Amygdala (tissue), 56 donors: ENCODE data around the gene BPHL.
A peak's percentile ranks its signal among the peaks of the same experiment; 100 is the strongest.
"Not testable (repeated sequence)": the region's sequence is repeated elsewhere in the genome, so short reads cannot be mapped to it uniquely, and the experiment has no call there.

Experiments
- DNase-seq, 56 donors: peaks; one replicate each; lab custom pipeline; 2025; lab: John Stamatoyannopoulos, UW

Gene BPHL

DNA sequence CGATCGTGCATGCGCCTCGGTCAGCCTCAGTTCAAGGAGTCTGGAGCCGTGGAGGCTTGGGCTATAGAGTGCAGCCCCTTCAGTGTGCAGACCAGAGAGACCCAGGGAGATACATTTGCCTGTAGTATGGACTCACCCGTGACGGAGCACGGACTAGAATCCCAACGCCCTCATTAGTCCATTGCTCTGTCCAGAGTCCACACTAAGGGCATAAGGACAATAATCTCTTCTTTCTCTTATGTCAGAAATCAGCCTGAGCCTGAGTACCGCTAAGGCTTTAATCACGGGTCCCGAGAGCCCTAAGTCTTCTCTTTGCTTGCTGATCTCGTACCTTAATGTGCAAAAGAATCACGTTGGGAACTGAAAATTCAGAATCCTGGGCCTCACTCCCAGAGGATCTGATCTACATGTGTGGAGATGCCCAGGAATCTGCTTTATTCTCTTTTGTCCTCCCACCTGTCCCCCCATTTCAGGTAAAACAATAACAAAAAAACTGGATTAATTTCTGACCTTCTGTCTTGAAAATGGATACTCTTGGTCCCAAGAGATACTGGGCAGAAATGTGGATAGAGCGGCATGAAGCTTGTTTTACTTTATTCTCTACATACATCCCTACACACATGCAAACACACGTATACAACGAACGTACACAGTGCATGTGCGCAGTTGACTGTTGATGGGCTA lies 671 bp downstream of the BPHL start:
- peak in 2 of 56 donors; percentile 43 to 58 for DNase-seq

DNA sequence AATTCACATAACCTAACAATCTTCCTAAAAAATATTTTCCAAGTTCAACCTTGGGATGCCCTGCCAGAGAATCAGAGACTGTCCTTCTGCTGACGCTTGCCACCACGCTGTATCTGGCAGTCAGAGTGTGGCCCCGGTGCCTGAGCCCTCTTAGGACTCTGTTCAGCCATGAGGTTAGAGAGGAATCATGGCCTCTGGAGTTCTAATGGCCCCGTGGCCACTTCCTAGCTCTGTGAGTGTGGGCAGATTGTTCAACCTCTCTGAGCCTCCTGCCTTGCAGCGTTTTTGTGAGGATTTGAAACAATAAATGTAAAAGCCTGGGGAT lies 2.2 kb downstream of the BPHL start:
- DNase-seq: no peak

DNA sequence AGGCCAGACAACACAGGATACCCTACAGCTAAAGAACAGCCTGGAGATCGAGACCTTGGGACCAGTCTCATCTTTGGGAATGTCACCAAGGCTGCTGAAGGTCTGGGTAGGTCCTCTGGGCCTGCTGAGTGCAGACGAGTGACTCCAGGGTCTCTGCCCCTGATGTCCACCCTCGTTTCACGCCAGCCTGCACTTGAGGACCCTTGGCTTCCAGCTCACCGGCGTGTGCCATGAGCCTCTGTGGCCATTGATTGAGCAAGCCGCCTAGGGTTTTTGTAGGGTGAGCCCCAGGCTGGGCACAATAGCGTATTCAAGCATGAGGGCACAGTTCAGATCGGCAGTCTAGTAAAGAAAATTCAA lies 4.3 kb downstream of the BPHL start:
- no peak for DNase-seq

DNA sequence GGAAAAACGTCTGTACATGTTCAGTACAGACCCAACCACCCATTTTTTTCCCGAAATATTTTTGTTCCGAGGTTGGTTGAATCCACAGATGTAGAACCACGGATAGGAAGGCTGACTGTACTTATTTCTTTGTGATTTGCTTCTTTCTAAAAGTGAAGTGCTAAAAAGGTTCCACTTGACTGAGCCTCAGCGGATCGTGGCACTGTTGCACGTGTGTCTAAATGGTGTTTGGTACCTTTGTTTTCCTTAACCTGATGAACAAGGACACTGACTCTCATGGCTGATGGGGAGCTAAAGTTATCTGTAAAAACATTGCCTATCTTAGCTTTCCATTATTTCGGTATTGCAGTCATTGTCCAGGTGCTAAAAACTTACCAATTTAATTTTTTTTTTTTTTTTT lies 6.2 kb downstream of the BPHL start:
- DNase-seq: no peak

DNA sequence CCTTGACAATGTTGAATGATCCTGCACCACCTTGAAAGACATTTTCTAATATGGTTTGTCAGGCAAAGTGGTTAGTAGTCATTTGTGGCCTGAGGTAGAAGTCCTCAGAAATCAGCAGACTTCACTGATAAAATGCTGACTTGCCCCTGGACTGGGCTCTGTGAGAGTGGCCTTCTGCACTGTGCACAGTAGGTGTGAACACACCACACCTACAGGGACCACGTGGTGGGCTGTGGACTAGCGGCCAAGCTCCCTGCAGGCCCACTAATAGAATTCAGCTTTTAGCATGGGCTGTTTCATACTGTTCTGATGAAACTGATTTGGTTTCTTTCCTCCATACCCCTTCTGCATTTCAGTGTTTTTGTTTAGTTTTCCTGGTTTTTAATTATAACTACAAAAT lies 7.3 kb downstream of the BPHL start:
- DNase-seq: no peak

DNA sequence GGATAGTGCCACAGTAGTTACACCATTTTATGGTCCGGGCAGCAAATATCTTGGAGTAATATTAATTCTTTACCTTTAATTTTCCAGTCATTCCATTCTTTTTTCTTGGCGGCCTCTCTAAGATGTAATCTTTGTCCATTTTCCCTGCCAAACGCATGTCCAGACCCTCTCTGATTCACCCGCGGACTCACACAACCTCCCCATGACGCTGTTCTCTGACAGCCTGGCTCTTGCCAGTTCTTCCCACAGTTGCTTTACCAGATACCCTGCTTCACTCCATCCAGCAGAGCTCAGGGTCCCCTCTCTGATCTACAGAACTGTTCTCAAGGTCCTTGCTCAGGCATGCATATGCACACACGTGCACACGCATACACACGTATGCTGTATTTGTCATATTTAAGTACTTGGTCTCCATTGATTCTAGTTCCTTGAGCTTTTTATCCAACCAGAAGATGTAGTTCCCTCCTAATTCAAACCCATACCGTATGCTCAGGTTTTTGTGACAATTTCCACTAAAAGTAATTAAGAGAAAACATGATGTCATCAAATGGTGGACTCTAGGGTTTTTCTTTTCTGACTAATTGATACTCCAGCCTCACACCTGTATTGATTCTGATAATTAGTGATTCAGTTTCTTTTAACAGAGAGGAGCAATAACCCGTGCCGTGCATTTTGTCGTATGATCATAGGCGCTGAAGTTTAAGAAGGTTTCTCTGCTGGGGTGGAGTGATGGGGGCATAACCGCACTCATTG lies 10.0 kb downstream of the BPHL start:
- no peak for DNase-seq

DNA sequence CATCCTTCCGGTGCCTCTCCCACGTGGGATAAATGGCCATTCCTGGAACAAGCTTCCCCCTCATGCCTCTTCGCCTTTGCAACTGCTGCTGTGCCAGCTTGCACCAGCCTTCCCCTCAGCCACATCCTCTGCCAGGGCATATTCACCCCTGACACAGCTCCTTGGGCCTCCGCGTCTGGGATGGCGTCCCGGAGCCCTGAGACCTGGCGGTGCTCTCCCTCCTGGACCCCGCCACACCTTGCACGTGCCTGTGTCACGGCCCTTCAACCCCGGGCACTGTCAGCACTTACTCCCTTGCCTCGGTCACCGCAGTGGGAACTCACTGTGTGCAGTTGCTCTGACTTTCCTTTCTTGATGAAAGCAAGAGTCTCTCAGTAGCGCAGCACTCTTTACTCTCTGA lies 13.2 kb downstream of the BPHL start:
- no peak for DNase-seq

DNA sequence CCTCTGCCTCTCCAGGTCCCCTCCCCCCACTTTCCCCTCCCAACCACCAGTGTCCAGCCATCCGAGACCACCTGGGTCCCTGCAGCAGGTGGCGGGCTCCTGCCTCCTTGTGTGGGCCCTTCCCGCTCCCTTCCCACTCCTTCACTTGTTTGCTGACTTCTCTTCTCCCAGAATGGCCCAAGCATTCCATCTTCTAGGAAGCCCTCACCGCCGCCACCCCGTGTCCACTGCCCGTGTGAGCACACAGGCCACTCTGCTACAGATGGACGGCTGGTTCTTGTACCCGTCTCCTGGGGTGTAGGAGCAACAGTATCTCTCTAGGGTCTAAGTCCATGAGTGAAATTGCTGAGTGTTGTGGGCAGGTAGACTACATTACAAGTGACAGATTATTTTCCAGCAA lies 15.0 kb downstream of the BPHL start:
- no peak for DNase-seq

DNA sequence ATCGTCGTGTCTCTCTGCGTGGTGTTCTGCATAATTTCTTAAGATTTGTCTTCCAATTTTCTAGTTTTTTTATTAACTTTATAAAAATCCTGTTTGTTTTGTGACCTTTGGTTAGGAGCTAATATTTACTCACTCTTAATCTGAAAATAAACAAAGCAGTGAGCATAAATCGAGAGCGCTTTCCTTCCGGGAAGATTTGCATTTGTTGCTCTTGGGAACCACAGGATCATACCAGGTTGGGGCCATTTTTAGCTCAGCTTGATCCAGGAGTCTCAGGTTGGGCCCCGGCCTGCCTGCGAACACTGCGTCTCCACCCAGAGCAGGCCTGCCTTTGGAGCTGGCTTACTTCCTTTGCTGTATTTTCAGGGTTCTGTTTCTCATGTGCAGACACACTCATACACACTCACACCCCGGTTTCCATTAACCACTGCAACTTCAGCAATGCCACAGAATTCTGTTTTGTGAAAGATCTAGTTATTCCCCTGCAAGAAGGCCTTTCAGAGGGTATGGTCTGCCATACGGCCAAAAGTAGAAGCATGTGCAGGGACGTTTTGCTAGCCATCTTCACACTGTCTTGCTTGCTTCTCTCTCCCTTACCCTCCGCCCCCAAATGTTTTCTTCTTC lies 17.3 kb downstream of the BPHL start:
- no peak for DNase-seq

DNA sequence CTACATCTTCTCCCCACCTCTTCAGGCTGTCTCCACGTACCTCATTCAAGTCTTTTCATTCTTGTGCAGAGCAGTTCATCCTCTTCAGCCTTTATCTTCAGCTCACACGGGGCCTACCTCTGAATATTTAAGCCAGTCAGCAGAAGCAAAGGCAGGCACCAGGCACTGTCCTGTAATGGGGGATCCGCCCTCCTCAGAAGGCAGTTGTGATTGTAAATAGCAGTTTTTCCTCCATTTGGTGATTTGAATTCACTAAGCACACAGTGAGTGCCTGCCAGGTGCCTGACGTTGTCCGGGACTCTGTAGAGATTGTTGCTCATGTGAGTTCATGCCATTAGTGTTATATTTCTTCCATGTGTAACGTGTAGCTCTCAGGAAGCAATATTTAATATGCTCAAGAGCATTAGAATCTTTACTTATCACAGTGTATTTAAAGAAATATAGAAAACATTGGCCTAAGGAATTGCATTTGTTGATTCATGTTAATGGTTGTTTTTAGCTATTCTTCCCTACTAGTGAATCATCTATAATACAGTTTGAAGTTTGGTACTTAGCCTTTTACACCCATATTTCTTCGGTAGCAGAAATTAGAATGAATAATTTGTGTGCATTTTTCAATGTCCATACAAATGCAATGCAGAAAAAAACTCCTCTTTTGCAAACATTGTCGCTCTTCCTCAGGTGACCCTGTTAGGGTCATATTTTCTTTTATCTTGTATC lies 17.9 kb downstream of the BPHL start:
- no peak for DNase-seq

DNA sequence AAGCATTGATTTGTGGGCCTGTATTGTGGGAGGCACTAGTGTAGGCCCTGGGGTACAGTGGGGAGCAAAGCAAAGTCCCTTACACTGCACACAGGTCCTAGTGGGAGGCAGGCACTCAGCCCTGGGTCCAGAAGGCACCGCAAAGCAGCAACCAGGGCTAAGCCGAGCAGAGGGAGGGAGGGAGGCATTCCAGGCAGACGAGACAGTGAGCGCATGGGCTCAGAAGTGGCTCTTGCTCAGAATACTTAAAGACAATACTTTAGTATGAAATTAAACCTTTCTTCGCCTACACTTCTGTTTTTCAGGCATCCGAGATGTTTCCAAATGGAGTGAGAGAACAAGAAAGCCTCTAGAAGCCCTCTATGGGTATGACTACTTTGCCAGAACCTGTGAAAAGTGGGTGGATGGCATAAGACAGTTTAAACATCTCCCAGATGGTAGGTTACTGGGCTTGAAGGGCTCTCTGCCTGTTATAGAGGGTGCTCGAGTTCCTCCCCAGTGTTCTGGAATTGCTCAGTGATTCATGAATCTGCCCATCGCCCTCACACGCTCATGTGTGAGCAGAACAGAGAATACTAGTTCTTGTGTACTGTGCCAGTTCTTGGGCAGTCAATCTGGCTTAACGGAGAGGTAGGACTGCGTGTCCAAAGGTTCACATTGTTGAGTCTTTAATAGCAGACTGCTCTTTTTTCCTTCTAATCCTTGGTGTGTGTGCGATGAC lies 18.7 kb downstream of the BPHL start:
- peak in 17 of 56 donors; percentile 6 to 68 (median 32) for DNase-seq

DNA sequence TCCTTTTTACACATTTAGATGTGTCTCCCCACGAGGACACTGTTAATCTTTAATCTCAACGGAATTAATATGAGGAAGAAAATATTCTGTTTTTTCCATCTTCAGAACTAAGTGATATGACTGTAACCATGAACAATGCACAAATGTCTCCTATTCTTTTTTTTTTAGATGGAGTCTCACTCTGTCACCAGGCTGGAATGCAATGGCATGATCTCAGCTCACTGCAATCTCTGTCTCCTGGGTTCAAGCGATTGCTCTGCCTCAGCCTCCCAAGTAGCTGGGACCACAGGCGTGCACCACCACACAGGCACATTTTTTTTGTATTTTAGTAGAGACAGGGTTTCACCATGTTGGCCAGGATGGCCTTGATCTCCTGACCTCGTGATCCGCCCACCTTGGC lies 19.4 kb downstream of the BPHL start:
- DNase-seq: not testable (repeated sequence)

DNA sequence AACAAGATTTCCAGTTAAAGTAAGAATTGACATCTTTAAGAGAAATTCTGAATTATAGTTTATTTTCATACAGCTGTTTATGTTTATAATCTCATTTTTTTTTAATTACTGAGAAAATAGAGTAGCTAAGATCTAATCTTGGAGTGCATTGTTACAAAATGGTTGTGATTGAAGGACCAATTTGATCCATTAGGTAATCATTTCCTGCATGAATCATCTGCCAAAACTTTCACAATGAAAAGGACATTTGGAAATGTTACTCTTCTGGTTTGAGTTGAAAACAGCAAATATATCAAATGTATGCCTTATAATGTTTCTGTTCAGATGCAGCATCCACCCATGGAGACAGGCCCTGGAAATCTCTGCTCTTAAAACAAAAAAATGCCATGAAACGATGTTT lies 19.8 kb downstream of the BPHL start:
- DNase-seq: no peak

DNA sequence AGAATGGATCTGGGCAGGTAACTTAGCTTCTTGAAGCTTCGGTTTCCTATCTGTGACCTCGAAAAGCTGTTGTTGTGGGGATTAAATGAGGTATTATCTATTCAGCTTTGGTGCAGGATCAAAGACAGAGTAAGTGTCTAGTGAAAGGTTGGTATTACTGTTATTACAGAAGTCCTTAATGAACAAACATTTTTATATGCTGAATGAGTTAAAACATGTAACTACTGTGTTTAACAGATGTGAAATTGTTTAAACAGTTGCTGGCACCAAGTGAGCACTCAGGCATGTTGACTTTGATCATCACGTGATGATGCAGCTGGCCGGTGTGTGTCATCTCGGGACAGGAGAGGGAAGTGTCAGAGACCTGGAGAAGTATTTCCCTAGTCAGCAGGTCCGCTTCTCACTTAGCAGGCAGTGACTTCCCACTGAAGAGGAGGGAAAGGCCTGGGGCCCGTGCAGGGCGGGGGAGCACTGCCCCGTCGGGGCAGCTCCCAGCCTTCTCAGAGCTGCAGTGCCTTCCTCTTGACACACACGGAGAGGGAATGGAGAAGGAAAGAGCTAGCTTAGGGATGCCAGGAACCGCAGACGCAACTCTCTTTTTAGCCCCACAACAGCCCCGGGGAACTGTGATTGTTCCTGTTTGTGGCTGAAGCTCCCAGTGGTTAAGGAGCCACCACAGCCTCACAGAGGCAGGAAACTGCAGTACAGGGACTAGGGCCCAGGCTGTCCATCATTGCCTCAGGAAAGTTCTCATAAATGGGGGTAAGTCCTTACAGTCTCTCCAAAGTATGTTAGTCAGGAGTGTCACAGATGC lies 20.8 kb downstream of the BPHL start:
- DNase-seq: peak in 12 of 56 donors; percentile 9 to 65 (median 28)

DNA sequence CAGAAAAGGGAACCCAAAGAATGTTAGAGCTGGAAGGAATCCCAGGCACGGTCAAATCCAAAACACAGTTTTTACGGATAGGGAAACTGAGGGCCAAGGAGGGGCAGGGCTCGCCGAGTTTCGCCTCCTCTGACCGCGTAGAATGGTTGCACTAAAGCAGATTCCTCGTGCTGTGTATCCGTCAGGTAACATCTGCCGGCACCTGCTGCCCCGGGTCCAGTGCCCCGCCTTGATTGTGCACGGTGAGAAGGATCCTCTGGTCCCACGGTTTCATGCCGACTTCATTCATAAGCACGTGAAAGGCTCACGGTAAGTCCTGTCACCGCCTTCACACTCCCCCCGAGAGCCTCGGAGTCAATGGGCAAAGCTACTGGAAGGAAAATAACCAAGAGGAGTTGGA lies 21.7 kb downstream of the BPHL start:
- no peak for DNase-seq

DNA sequence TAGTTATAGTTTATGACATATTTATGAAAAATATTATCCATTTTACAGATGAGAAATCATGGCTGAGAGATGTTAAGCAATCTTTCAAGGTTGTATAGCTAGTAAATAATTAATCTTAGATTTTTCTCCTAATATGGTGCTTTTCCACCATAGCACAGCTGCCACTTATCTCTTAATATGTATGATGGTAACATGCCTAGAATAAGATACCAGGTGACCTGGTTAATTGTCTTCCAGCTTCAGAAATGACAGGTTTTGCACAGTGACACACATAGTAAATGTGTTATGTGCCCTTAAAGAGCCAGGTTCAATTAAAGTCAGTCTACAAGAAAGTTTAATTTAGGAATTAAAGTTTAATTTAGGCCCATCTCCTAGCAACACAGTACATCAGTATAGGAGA lies 24.0 kb downstream of the BPHL start:
- no peak for DNase-seq

DNA sequence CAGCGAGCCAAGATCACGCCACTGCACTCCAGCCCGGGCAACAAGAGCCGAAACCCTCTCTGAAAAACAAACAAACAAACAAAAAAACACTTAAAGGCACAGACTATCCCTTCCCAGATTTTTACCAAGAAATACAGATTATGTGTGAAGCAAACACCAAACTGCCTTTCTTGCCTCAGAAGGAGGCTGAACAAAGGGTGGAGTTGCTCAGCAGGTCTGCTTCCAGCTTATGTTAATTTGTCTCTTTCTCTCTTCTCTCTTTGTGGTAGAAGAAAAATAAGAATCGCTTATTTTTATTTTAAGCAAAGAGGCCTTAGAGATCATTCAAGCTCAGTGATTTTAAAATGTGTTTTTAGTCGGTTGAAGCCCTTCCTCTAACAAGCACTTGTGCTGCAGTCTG lies 24.6 kb downstream of the BPHL start:
- DNase-seq: no peak

DNA sequence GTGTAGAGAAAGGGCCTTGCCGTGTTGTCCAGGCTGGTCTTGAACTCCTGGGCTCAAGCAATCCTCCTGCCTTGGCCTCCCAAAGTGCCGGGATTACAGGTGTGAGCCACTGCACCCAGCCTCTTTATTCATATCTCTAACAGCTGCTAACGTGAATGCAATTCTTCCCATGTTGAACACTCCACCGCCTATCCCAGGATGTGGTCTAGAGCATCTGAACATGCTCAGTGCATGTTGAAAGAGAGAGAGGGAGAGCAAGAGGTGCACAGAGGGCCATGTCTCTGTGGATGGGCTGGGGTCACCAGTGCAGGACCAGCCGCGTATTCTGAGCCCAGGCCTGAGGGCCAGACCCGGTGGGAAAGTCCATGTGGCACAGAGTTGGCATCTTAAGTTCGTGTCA lies 26.1 kb downstream of the BPHL start:
- no peak for DNase-seq

DNA sequence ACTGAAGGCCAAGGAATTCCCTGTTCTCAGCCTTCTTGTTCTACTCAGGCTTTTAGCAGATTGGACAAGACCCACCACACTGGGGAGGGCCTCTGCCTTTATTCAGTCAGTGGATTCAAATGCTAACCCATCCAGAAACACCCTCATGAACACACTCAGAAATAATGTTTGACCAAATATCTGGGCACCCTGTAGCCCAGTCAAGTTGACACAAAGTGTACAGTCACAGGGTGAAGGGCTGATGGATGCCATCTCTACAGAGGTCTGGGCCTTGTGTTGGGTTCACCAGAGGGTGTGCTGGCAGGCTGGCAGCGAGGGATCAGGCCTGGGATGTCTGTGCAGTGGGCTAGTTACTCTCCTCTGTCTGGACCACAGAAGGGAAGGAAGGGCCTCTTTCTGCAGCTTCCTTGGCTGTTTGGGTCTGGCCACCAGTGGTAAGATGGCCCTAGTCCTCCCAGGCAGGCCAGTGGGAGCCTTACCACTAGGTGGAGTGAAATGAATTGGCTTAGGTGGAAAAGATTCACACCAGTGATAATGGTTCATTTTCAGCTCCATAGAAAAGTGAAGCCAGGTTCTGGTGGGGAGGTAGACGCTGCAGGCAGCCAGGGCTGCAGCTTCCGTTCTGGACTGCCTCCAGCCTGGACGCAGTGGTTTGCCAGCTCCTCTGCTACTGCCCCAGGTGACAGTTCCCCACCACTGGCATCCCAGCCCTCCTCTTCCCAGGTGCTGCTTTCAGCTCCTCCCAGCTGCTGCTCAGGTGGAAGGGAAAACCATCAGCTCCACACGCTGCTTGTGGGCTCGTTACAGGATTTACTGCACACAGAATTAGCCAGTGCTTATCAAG lies 29.6 kb downstream of the BPHL start:
- no peak for DNase-seq
